HCT116 (cell line): Measurements from ENCODE around the gene CAMK1D. TPM values are rescaled to one million over a fixed set of nuclear protein-coding genes. Genes with fewer than 3 reads are reported as not detected.

Experiments used
- ATAC-seq: fragments of 200-7000 bp; cut with Tn5 transposase; 2 replicates; pipeline ENCODE4 v1.9.1; 2020; ENCODE audit warnings: mild to moderate bottlenecking, moderate library complexity
- BruUV-seq: library from RNA; stranded (reverse); fragments of 400-500 nt; replicated peaks from 2 replicates; lab custom pipeline; 2021; lab: Mats Ljungman, UMichigan
- CTCF ChIA-PET: fragments of 300-600 bp; sonication (Branson Sonifier 250); formaldehyde crosslinking; loops from one replicate; lab custom pipeline; 2021; ENCODE audit warnings: antibody characterized with exemption; lab: Charles Lee
- POLR2A ChIA-PET: fragments of 300-600, 350-600 bp; sonication (Branson Sonifier 250); formaldehyde crosslinking; loops from one replicate; lab custom pipeline; 2021; ENCODE audit warnings: antibody characterized with exemption; lab: Charles Lee
- RAD21 ChIA-PET, 2 experiments: fragments of 300-600 bp; sonication (Branson Sonifier 250); formaldehyde crosslinking; loops; one replicate each; lab custom pipeline; 2023; ENCODE audit warnings: low total read pairs in 2 of 2; ENCODE audit not compliant: uncharacterized antibody in 2 of 2, unreplicated experiment in 2 of 2, low non-redundant PET in 1 of 2; lab: Charles Lee
- DNase-seq: peaks from one replicate; pipeline ENCODE4 v3.0.0-alpha.2; 2010; ENCODE audit warnings: low read depth, low spot score
- H2AFZ ChIP-seq: fragments of 200-600 bp; shearing (Covaris generic), sonication (generic); 2 replicates; pipeline ENCODE4 v1.6.1; 2017; ENCODE audit warnings: low read depth, mixed run types, mixed read lengths, antibody characterized with exemption, low read length; ENCODE audit not compliant: poor library complexity, severe bottlenecking
- H3K27ac ChIP-seq: 2 replicates; pipeline ENCODE4 v1.5.1; 2012; ENCODE audit warnings: low read depth, low read length
- H3K27me3 ChIP-seq: fragments of 200-600 bp; sonication (generic); 2 replicates; pipeline ENCODE4 v1.6.1; 2016; ENCODE audit warnings: mixed run types, low read length, mixed read lengths; ENCODE audit not compliant: insufficient read depth
- H3K36me3 ChIP-seq, 2 experiments: fragments of 200-500 bp in 1 of 2; fragments of 200-600 bp in 1 of 2; sonication (Bioruptor generic) in 1 of 2; sonication (generic) in 1 of 2; 2 replicates each; pipeline versions ENCODE4 v1.5.1 to v1.6.1; 2014 to 2016; ENCODE audit warnings: low read length in 2 of 2, inconsistent platforms in 1 of 2, mixed read lengths in 1 of 2, mixed run types in 1 of 2; ENCODE audit not compliant: insufficient read depth in 2 of 2, control insufficient read depth in 1 of 2
- H3K4me1 ChIP-seq, 2 experiments: fragments of 200-600 bp in 1 of 2; sonication (generic) in 1 of 2; 2 replicates each; pipeline versions ENCODE4 v1.5.1 to v1.6.1; 2012 to 2017; ENCODE audit warnings: low read length in 2 of 2, inconsistent platforms in 1 of 2, mild to moderate bottlenecking in 1 of 2, mixed read lengths in 1 of 2, mixed run types in 1 of 2, moderate library complexity in 1 of 2; ENCODE audit not compliant: insufficient read depth in 2 of 2, control insufficient read depth in 1 of 2
- H3K4me2 ChIP-seq: fragments of 200-600 bp; sonication (generic); 2 replicates; pipeline ENCODE4 v1.6.1; 2017; ENCODE audit warnings: mixed run types, low read length, mixed read lengths
- H3K4me3 ChIP-seq, 2 experiments: fragments of 200-600 bp in 1 of 2; sonication (generic) in 1 of 2; replicated peaks in 1 of 2; 2 replicates each; pipeline ENCODE4 v1.5.1; 2011 to 2016; ENCODE audit warnings: low read length in 2 of 2, control low read depth in 1 of 2, low read depth in 1 of 2, mild to moderate bottlenecking in 1 of 2, mixed read lengths in 1 of 2, mixed run types in 1 of 2
- H3K79me2 ChIP-seq: fragments of 200-600 bp; sonication (generic); 2 replicates; pipeline ENCODE4 v1.6.1; 2017; ENCODE audit warnings: mild to moderate bottlenecking, mixed run types, low read length, moderate library complexity, mixed read lengths; ENCODE audit not compliant: insufficient read depth
- H3K9ac ChIP-seq: fragments of 200-600 bp; sonication (generic); 2 replicates; pipeline ENCODE4 v1.6.1; 2016; ENCODE audit warnings: low read length, mixed read lengths
- H3K9me2 ChIP-seq: fragments of 200-600 bp; sonication (generic), shearing (Covaris generic); 2 replicates; pipeline ENCODE4 v1.6.1; 2017; ENCODE audit warnings: mixed run types, mild to moderate bottlenecking, moderate library complexity; ENCODE audit not compliant: insufficient read depth
- H3K9me3 ChIP-seq, 2 experiments: fragments of 200-500 bp in 1 of 2; fragments of 200-600 bp in 1 of 2; sonication (Bioruptor generic) in 1 of 2; sonication (generic) in 1 of 2; 2 replicates each; pipeline ENCODE4 v1.6.1; 2014 to 2017; ENCODE audit warnings: low read length in 2 of 2, mixed read lengths in 2 of 2, inconsistent platforms in 1 of 2, low read depth in 1 of 2, mild to moderate bottlenecking in 1 of 2, mixed run types in 1 of 2, moderate library complexity in 1 of 2; ENCODE audit not compliant: control insufficient read depth in 1 of 2, insufficient read depth in 1 of 2
- H4K20me1 ChIP-seq: fragments of 200-600 bp; sonication (generic), shearing (Covaris generic); 2 replicates; pipeline ENCODE4 v1.6.1; 2017; ENCODE audit warnings: mixed run types, mild to moderate bottlenecking, moderate library complexity; ENCODE audit not compliant: insufficient read depth
- EGR1 ChIP-seq: IDR thresholded peaks from 2 replicates; pipeline ENCODE4 v1.6.1; 2012; ENCODE audit warnings: low read depth
- EZH2 ChIP-seq: fragments of 200-600 bp; sonication (generic); IDR thresholded peaks from 2 replicates; pipeline ENCODE4 v1.6.1; 2017; ENCODE audit warnings: antibody characterized with exemption, mixed run types
- FOSL1 ChIP-seq: IDR thresholded peaks from 2 replicates; pipeline ENCODE4 v1.6.1; 2012; ENCODE audit warnings: low read depth
- JUND ChIP-seq: IDR thresholded peaks from 2 replicates; pipeline ENCODE4 v1.6.1; 2012
- POLR2A ChIP-seq: IDR thresholded peaks from 2 replicates; pipeline ENCODE4 v1.7.0; 2011; ENCODE audit warnings: borderline replicate concordance; ENCODE audit not compliant: insufficient read depth, insufficient read length; ENCODE audit errors: extremely low read depth
- ZNF274 ChIP-seq: fragments of 200-500 bp; sonication (Bioruptor generic); IDR thresholded peaks from 2 replicates; pipeline ENCODE4 v1.6.1; 2014; ENCODE audit warnings: mild to moderate bottlenecking, low read depth, low read length, inconsistent platforms
- intact Hi-C: fragments of 100-400 bp; cut with micrococcal nuclease; formaldehyde crosslinking; loops from 2 replicates; pipeline ENCODE4 v1.10.0; 2022
- total RNA-seq: library from RNA; stranded (reverse); gene quantifications from one replicate; pipeline ENCODE4 v1.2.1, GENCODE V29; 2021; ENCODE audit not compliant: unreplicated experiment

Gene CAMK1D
- total RNA-seq, 1 experiment from 2014 or later = 9.6 TPM

DNA sequence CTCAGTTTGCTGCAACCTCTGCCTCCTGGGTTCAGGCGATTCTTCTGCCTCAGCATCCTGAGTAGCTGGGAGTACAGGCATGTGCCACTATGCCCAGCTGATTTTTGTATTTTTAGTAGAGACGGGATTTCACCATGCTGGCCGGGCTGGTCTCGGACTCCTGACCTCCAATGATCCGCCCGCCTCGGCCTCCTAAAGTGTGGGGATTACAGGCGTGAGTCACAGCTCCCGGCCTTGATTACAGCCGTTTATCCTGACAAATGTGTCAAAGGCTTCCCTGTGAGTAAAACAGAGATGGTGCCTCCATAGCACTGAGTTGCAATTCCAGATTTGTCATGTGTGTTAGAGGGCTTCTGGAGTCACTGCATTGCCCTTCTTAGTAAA lies 378.5 kb downstream of the CAMK1D start:
- H3K79me2 ChIP-seq = no peaks in the 10 kb centered on the region
- H3K27me3 ChIP-seq = peaks cover 8% of the 10 kb centered on the region; the same call in 1 of the 2 replicates
- CTCF ChIA-PET = interaction anchor here (1.3 to 2.8 kb wide), 2 partner anchors 175 to 371 kb away, joined by 3 to 10 read pairs; no protein-coding TSS in a partner anchor
- intact Hi-C loops = no loop called here
- no peaks in the 10 kb centered on the region for H3K9me3 ChIP-seq
- no peak overlapping the region for H3K9ac ChIP-seq
- no peaks in the 10 kb centered on the region for H3K36me3 ChIP-seq
- H4K20me1 ChIP-seq = no peaks in the 10 kb centered on the region
- H3K4me1 ChIP-seq = peaks cover 16 to 23% of the 10 kb centered on the region in 2 experiments
- peak overlapping the region; percentile 43 for H3K4me2 ChIP-seq
- RAD21 ChIA-PET = interaction anchor here in 1 of 2 experiments (0.6 kb wide), 1 partner anchor 17 kb away, joined by 3 read pairs; no protein-coding TSS in a partner anchor
- POLR2A ChIA-PET = no interaction called here
- H3K4me3 ChIP-seq = no peak overlapping the region
- no TSS peak for BruUV-seq
- H3K27ac ChIP-seq = no peak overlapping the region
- ATAC-seq (peak; percentile 79), DNase-seq (no peak)
- H2AFZ ChIP-seq = no peak overlapping the region
- TF ChIP-seq EZH2 = no peak
- TF ChIP-seq POLR2A = no peak
- TF ChIP-seq JUND = 0 out of 2 replicates have a peak, but pooled peaks have one; percentile 29
- TF ChIP-seq FOSL1 = 0 out of 2 replicates have a peak, but pooled peaks have one; percentile 16
- H3K9me2 ChIP-seq = no peaks in the 10 kb centered on the region

GRCh38 chr10:12728494-12728893 lies 379.1 kb downstream of the CAMK1D start:
- Histone ChIP-seq H3K4me1 (peaks cover 16 to 23% of the 10 kb centered on the region in 2 experiments), H4K20me1 (no peaks in the 10 kb centered on the region), H3K79me2 (no peaks in the 10 kb centered on the region), H3K27me3 (peaks cover 7% of the 10 kb centered on the region; the same call in 1 of the 2 replicates), H3K36me3 (no peaks in the 10 kb centered on the region), H3K9ac (no peak overlapping the region), H2AFZ (no peak overlapping the region), H3K4me2 (peak overlapping the region; percentile 43), H3K27ac (no peak overlapping the region), H3K9me3 (no peaks in the 10 kb centered on the region), H3K9me2 (no peaks in the 10 kb centered on the region), H3K4me3 (no peak overlapping the region)
- ATAC-seq (0 out of 2 replicates have a peak, but pooled peaks have one; percentile 5), DNase-seq (no peak)
- POLR2A ChIA-PET = no interaction called here
- CTCF ChIA-PET = interaction anchor here (1.3 kb wide), 1 partner anchor 371 kb away, joined by 3 read pairs; no protein-coding TSS in a partner anchor
- intact Hi-C loops = no loop called here
- TF ChIP-seq EGR1 (no peak), ZNF274 (no peak)
- RAD21 ChIA-PET = interaction anchor here in 1 of 2 experiments (0.5 kb wide), 1 partner anchor 464 kb away, joined by 5 read pairs; no protein-coding TSS in a partner anchor
- BruUV-seq = no TSS peak
